ENCODE results near the gene CABP7.

CABP7 gene

DNA sequence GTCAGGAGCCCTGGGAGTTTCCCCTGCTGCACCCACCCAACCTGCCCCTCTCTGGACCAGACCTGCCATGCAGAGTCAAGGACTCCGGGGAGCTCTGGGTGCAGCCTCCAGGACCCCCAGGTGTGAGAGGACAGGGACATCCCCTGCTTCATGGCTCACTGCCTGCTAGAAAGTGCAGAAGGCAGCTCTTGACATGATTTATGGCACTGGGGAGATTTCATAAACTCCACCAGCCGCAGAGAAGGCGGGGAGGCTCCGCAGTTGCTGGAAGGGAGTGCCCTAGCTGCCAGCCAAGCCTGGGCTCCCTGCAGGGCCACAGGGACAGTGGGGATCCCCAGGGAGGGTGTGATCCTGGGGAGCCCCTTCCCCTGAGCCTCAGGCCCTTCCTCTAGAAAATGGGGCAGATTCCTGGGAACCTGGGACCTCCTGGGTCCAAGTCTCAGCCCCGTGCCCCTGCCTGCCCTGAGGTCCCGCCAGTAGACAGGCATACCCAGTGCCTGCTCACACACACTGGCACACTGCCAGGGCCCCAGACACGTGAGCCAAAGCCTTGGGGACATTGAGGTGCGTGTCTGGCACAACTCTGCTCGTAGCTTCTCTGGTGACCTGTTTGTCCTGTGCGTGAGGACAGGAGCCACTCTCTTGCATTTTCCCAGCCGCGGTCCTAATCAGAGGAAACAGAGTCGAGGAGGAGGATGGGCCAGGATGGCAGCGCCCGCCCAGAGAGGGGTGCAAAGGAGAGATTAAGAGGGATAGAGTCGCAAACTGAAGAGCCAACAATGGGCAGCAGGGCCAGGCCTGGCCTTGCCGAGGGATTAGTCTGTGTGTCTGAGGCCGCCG is 13.8 kb downstream of the CABP7 start:
- H3K36me3 ChIP-seq (ENCODE audit: control insufficient read depth in 1 of 2, insufficient read depth in 2 of 2, low read length in 2 of 2), result peaks cover 0 to 11% of the 10 kb centered on the region in 2 donors
- H3K9ac ChIP-seq (ENCODE audit: low read depth in 1 of 2, low read length in 2 of 2), result no peak overlapping the region
- H3K4me1 ChIP-seq (ENCODE audit: control insufficient read depth in 1 of 2, insufficient read depth in 2 of 2, low read length in 2 of 2), result peaks cover 13% of the 10 kb centered on the region in 2 donors
- H3K4me3 ChIP-seq (ENCODE audit: low read depth in 1 of 2, low read length in 2 of 2), result no peak overlapping the region
- H3K27me3 ChIP-seq (ENCODE audit: control insufficient read depth in 1 of 2, insufficient read depth in 2 of 2, low read length in 2 of 2), result no peaks in the 10 kb centered on the region
- no peak overlapping the region for H3K27ac ChIP-seq (ENCODE audit: low read depth, low read length)
- no peaks in the 10 kb centered on the region for H3K9me3 ChIP-seq (ENCODE audit: control insufficient read depth in 1 of 2, low read length in 2 of 2)

DNA sequence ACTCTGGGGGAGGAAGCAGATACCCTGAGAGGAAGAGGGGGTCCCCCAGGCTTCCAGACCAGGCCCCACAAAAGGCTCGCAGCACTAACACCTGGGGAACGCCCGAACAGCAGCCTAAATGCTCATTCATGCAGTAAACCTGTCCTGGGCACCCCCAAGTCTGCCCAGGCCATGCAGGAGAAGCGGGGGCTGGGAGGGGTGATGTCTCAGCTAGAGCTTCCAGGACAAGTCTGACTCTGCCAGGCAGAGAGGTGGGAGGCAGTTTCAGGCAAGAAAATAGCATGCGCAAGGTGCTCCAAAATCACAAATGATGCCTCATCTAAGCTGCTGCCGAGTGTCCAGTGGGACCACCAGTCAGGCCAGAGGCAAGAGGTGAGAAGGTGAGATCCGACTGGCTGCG is 14.6 kb downstream of the CABP7 start:
- no peaks in the 10 kb centered on the region for H3K9me3 ChIP-seq (ENCODE audit: control insufficient read depth in 1 of 2, low read length in 2 of 2)
- no peak overlapping the region for H3K4me3 ChIP-seq (ENCODE audit: low read depth in 1 of 2, low read length in 2 of 2)
- peaks cover 13% of the 10 kb centered on the region in 2 donors for H3K4me1 ChIP-seq (ENCODE audit: control insufficient read depth in 1 of 2, insufficient read depth in 2 of 2, low read length in 2 of 2)
- H3K9ac ChIP-seq (ENCODE audit: low read depth in 1 of 2, low read length in 2 of 2), result no peak overlapping the region
- no peaks in the 10 kb centered on the region for H3K27me3 ChIP-seq (ENCODE audit: control insufficient read depth in 1 of 2, insufficient read depth in 2 of 2, low read length in 2 of 2)
- peaks cover 0 to 11% of the 10 kb centered on the region in 2 donors for H3K36me3 ChIP-seq (ENCODE audit: control insufficient read depth in 1 of 2, insufficient read depth in 2 of 2, low read length in 2 of 2)
- no peak overlapping the region for H3K27ac ChIP-seq (ENCODE audit: low read depth, low read length)

- Histone ChIP-seq H3K27me3 (ENCODE audit: control insufficient read depth in 1 of 2, insufficient read depth in 2 of 2, low read length in 2 of 2) (no peaks in the 10 kb centered on the region), H3K27ac (ENCODE audit: low read depth, low read length) (no peak overlapping the region), H3K9me3 (ENCODE audit: control insufficient read depth in 1 of 2, low read length in 2 of 2) (no peaks in the 10 kb centered on the region), H3K36me3 (ENCODE audit: control insufficient read depth in 1 of 2, insufficient read depth in 2 of 2, low read length in 2 of 2) (peaks cover 0 to 11% of the 10 kb centered on the region in 2 donors), H3K4me1 (ENCODE audit: control insufficient read depth in 1 of 2, insufficient read depth in 2 of 2, low read length in 2 of 2) (peaks cover 13% of the 10 kb centered on the region in 2 donors), H3K9ac (ENCODE audit: low read depth in 1 of 2, low read length in 2 of 2) (no peak overlapping the region), H3K4me3 (ENCODE audit: low read depth in 1 of 2, low read length in 2 of 2) (no peak overlapping the region)
Measured at GRCh38 chr22:29734838-29735237, 15.0 kb downstream of the CABP7 start.

- Histone ChIP-seq H3K4me3 (ENCODE audit: low read depth in 1 of 2, low read length in 2 of 2) (no peak overlapping the region), H3K27me3 (ENCODE audit: control insufficient read depth in 1 of 2, insufficient read depth in 2 of 2, low read length in 2 of 2) (no peaks in the 10 kb centered on the region), H3K9ac (ENCODE audit: low read depth in 1 of 2, low read length in 2 of 2) (no peak overlapping the region), H3K36me3 (ENCODE audit: control insufficient read depth in 1 of 2, insufficient read depth in 2 of 2, low read length in 2 of 2) (peaks cover 0 to 16% of the 10 kb centered on the region in 2 donors), H3K27ac (ENCODE audit: low read depth, low read length) (no peak overlapping the region), H3K4me1 (ENCODE audit: control insufficient read depth in 1 of 2, insufficient read depth in 2 of 2, low read length in 2 of 2) (peaks cover 13% of the 10 kb centered on the region in 2 donors), H3K9me3 (ENCODE audit: control insufficient read depth in 1 of 2, low read length in 2 of 2) (no peaks in the 10 kb centered on the region)
Measured at GRCh38 chr22:29735416-29735815, 15.6 kb downstream of the CABP7 start.

DNA sequence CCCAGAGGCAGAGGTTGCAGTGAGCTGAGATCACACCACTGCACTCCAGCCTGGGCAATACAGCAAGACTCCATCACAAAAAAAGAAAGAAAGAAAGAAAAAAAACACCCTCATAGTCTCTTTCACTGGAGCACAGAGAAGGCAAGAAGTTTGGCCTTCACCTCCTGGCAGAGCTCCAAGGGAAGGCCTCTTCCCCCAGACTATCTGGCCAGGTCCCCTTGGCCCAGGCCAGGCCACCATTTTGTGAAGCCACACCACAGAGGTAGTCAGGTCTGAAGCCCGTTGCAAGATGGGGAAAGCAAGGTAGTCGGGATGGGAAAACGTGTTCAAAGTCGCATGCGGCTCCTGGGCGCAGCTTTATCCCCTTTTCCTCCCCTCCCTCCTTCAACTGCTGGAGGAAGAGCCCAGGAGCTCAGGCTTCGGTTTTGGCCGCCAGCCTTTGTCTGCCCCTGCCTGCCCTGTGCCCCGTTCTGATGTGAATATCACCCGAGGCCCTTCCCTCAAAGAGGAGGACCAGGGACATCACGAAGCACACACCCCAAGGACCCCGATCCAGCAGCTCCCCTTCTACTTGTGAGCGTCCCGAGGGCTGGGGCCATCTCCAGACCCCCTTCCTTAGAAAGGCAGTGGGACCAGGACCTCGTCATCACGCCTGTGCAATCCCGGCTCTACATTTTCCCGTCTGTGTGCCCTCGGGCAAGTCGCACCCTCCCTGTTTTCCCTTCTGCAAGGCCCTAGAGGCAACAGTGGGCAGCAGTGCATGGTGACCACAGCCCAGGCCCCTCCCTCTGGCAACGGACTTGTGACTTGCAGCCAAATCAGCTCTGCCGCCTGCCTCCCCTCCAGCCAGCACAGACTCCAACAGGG is 17.7 kb downstream of the CABP7 start:
- H3K4me1 ChIP-seq (ENCODE audit: control insufficient read depth in 1 of 2, insufficient read depth in 2 of 2, low read length in 2 of 2), result peaks cover 8 to 13% of the 10 kb centered on the region in 2 donors
- H3K27me3 ChIP-seq (ENCODE audit: control insufficient read depth in 1 of 2, insufficient read depth in 2 of 2, low read length in 2 of 2), result no peaks in the 10 kb centered on the region
- no peaks in the 10 kb centered on the region for H3K9me3 ChIP-seq (ENCODE audit: control insufficient read depth in 1 of 2, low read length in 2 of 2)
- H3K36me3 ChIP-seq (ENCODE audit: control insufficient read depth in 1 of 2, insufficient read depth in 2 of 2, low read length in 2 of 2), result peaks cover 0 to 18% of the 10 kb centered on the region in 2 donors
- no peak overlapping the region for H3K27ac ChIP-seq (ENCODE audit: low read depth, low read length)
- H3K4me3 ChIP-seq (ENCODE audit: low read depth in 1 of 2, low read length in 2 of 2), result no peak overlapping the region
- H3K9ac ChIP-seq (ENCODE audit: low read depth in 1 of 2, low read length in 2 of 2), result no peak overlapping the region

DNA sequence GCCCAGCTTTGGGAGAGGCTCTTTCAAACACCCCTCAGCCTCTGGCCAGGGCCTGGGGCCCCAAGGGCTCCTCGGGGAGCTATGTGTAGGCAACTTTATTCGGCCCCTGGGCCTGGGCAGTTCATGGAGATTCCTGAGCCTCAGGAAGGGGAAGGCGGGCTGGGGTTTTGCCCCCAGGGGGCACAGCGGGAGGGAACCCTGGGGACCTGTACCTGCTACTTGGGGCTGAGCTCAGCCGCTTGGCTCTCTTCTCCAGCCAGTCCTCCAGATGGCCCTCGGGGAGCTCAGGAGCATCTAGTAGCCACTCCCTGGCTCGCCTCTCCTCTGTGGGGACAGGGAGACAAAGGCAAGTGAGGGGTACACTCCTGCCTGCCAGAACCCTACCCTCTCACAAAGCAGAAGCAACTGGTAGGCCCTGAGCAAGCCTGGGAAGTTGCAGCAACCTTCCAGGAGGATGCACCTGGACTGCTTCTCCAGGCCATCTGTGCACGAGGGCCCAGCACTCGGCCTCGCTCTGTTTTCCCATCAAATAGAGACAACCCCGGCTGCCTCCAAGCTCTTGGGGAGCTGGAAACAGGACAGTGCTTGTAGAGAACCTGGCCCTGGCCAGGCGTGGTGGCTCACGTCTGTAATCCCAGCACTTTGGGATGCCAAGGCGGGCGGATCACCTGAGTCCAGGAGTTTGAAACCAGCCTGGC is 18.5 kb downstream of the CABP7 start:
- Histone ChIP-seq H3K4me1 (ENCODE audit: control insufficient read depth in 1 of 2, insufficient read depth in 2 of 2, low read length in 2 of 2) (peaks cover 8 to 9% of the 10 kb centered on the region in 2 donors), H3K36me3 (ENCODE audit: control insufficient read depth in 1 of 2, insufficient read depth in 2 of 2, low read length in 2 of 2) (peaks cover 0 to 18% of the 10 kb centered on the region in 2 donors), H3K27ac (ENCODE audit: low read depth, low read length) (no peak overlapping the region), H3K27me3 (ENCODE audit: control insufficient read depth in 1 of 2, insufficient read depth in 2 of 2, low read length in 2 of 2) (no peaks in the 10 kb centered on the region), H3K9me3 (ENCODE audit: control insufficient read depth in 1 of 2, low read length in 2 of 2) (no peaks in the 10 kb centered on the region), H3K9ac (ENCODE audit: low read depth in 1 of 2, low read length in 2 of 2) (no peak overlapping the region), H3K4me3 (ENCODE audit: low read depth in 1 of 2, low read length in 2 of 2) (no peak overlapping the region)

- Histone ChIP-seq H3K27me3 (ENCODE audit: control insufficient read depth in 1 of 2, insufficient read depth in 2 of 2, low read length in 2 of 2) (no peaks in the 10 kb centered on the region), H3K4me3 (ENCODE audit: low read depth in 1 of 2, low read length in 2 of 2) (no peak overlapping the region), H3K4me1 (ENCODE audit: control insufficient read depth in 1 of 2, insufficient read depth in 2 of 2, low read length in 2 of 2) (no peaks in the 10 kb centered on the region), H3K36me3 (ENCODE audit: control insufficient read depth in 1 of 2, insufficient read depth in 2 of 2, low read length in 2 of 2) (peaks cover 0 to 22% of the 10 kb centered on the region in 2 donors), H3K9me3 (ENCODE audit: control insufficient read depth in 1 of 2, low read length in 2 of 2) (no peaks in the 10 kb centered on the region), H3K27ac (ENCODE audit: low read depth, low read length) (no peak overlapping the region), H3K9ac (ENCODE audit: low read depth in 1 of 2, low read length in 2 of 2) (no peak overlapping the region)
Measured at GRCh38 chr22:29739346-29739875, 19.6 kb downstream of the CABP7 start.

DNA sequence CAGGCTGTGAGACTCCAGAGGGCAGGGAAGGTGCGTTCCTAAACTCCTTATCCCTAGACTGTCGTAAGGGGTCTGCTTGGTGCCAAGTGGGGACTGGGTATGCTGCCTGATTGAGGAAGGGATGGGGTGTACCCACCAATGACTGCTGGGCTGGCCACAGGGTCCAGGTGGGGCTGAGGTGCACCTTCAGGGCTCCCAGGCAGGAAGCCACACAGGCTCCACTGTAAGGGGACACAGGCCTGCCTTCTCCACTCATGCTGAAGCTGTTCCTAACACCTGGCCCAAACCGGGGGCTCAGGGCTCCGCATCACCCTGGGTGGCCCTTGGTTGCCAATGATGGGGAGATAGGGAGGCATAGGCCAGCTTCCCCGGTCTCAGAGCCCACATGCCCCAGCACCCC is 20.4 kb downstream of the CABP7 start:
- Histone ChIP-seq H3K4me3 (ENCODE audit: low read depth in 1 of 2, low read length in 2 of 2) (no peak overlapping the region), H3K4me1 (ENCODE audit: control insufficient read depth in 1 of 2, insufficient read depth in 2 of 2, low read length in 2 of 2) (no peaks in the 10 kb centered on the region), H3K27ac (ENCODE audit: low read depth, low read length) (no peak overlapping the region), H3K9ac (ENCODE audit: low read depth in 1 of 2, low read length in 2 of 2) (no peak overlapping the region), H3K27me3 (ENCODE audit: control insufficient read depth in 1 of 2, insufficient read depth in 2 of 2, low read length in 2 of 2) (no peaks in the 10 kb centered on the region), H3K36me3 (ENCODE audit: control insufficient read depth in 1 of 2, insufficient read depth in 2 of 2, low read length in 2 of 2) (peaks cover 0 to 22% of the 10 kb centered on the region in 2 donors), H3K9me3 (ENCODE audit: control insufficient read depth in 1 of 2, low read length in 2 of 2) (no peaks in the 10 kb centered on the region)

DNA sequence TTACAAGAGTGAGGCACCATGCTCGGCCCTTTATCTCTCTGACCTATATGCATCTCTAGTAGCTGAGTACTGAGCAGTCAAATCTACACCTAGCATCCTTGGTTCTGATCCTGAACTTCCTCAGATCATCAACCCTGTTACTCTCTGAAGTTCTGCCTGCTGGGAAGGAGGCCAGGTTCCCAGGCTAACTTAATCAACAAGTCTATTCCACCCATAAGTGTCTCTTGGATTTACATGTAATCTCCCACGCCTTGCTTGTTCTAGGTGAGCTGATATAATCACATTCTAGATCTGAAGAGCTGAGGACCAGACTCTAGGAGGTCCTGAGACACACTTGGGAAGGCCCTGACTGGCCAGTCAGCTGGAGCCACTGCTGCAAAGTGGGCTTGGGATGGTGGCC is 22.1 kb downstream of the CABP7 start:
- Histone ChIP-seq H3K4me3 (ENCODE audit: low read depth in 1 of 2, low read length in 2 of 2) (no peak overlapping the region), H3K9ac (ENCODE audit: low read depth in 1 of 2, low read length in 2 of 2) (no peak overlapping the region), H3K27me3 (ENCODE audit: control insufficient read depth in 1 of 2, insufficient read depth in 2 of 2, low read length in 2 of 2) (no peaks in the 10 kb centered on the region), H3K36me3 (ENCODE audit: control insufficient read depth in 1 of 2, insufficient read depth in 2 of 2, low read length in 2 of 2) (peaks cover 0 to 26% of the 10 kb centered on the region in 2 donors), H3K9me3 (ENCODE audit: control insufficient read depth in 1 of 2, low read length in 2 of 2) (no peaks in the 10 kb centered on the region), H3K27ac (ENCODE audit: low read depth, low read length) (no peak overlapping the region), H3K4me1 (ENCODE audit: control insufficient read depth in 1 of 2, insufficient read depth in 2 of 2, low read length in 2 of 2) (no peaks in the 10 kb centered on the region)

Measured in duodenal mucosa (tissue), 2 donors.